Upper lobe of right lung (tissue), 1 donor: ENCODE data around the gene INAFM2. TPM values are rescaled to one million over a fixed set of nuclear protein-coding genes. Genes with fewer than 3 reads are reported as not detected.

Experiments
- ATAC-seq: fragments of 200-7000 bp; cut with Tn5 transposase; one replicate; pipeline ENCODE4 v1.9.1; 2020; ENCODE audit warnings: mild to moderate bottlenecking, moderate library complexity
- DNase-seq: peaks from one replicate; pipeline ENCODE4 v3.0.0-alpha.2; 2020
- H3K27ac ChIP-seq: fragments of 200-600 bp; one replicate; pipeline ENCODE4 v1.8.0; 2022
- H3K27me3 ChIP-seq: fragments of 200-600 bp; one replicate; pipeline ENCODE4 v1.8.0; 2022; ENCODE audit warnings: mild to moderate bottlenecking
- H3K36me3 ChIP-seq: fragments of 200-600 bp; one replicate; pipeline ENCODE4 v1.8.0; 2022
- H3K4me1 ChIP-seq: fragments of 200-600 bp; one replicate; pipeline ENCODE4 v1.8.0; 2022
- H3K4me3 ChIP-seq: fragments of 200-600 bp; one replicate; pipeline ENCODE4 v1.8.0; 2022; ENCODE audit warnings: mild to moderate bottlenecking
- H3K9me3 ChIP-seq: fragments of 200-600 bp; one replicate; pipeline ENCODE4 v1.8.0; 2022
- CTCF ChIP-seq: fragments of 200-600 bp; IDR thresholded peaks from one replicate; pipeline ENCODE4 v1.8.0; 2022; ENCODE audit warnings: antibody characterized with exemption
- intact Hi-C: fragments of 100-400 bp; cut with DNase I; formaldehyde crosslinking; loops from one replicate; pipeline ENCODE4 v1.11.0; 2022
- total RNA-seq: library from RNA; stranded (reverse); fragmentation: NEBNext Ultra II Directional; extraction: Animal tissue kit (Norgen Biotek cat#: 25700); gene quantifications from one replicate; pipeline ENCODE4 v1.2.1, GENCODE V29; 2021
- donor health status: DM: no; HTN: yes; CAD: no; lungs with severe emphysema.

Gene INAFM2
- total RNA-seq, 1 donor from 2014 or later, result 39.5 TPM

DNA sequence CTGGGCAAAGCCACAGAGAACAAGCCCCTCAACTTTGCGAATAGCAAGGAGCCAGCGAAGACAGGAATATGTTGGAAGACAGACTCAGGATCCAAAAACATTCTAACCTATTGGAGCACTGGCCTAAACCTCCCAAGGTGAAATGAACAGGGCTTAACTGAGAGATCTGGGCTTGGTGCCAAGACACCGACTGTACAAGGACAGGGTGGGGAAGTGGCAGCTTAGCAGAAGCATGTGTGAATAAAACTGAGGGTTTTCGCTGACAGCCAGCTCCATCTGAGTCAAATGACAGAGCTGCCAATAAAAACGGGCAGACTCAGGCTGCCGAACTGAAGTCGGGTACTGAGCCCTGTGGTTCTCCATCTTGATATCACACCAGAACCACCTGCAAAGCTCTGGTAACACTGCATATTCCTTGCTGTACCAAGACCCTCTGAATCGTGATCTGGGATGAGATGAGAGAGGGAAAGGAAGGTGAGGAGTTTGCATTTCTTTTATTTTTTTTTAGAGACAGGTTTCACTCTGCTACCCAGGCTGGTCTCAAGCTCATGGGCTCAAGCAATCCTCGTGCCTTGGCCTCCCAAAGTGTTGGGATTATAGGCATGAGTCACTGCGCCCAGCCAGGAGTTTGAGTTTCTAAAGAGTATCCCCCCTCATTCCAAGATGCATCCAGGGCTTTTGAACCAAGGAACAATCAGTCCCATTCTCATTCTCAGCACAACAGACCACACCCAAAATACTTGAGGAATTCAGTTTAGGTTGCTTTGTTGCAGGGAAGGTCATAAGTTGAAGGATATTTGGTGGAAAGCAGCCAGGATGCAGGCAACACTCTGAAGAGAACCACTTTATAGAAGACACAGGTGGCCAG is 9.7 kb upstream of the INAFM2 start:
- intact Hi-C loops, result no loop called here

GRCh38 chr15:40314723-40315276 is 8.7 kb upstream of the INAFM2 start:
- peaks cover 10% of the 10 kb centered on the region for H3K4me1 ChIP-seq
- H3K4me3 ChIP-seq, result no peak overlapping the region
- H3K9me3 ChIP-seq, result no peaks in the 10 kb centered on the region
- H3K27me3 ChIP-seq, result no peaks in the 10 kb centered on the region
- DNase-seq (peak; percentile 9), ATAC-seq (no peak)
- no peak overlapping the region for H3K27ac ChIP-seq
- no peaks in the 10 kb centered on the region for H3K36me3 ChIP-seq
- no peak for TF ChIP-seq CTCF
- intact Hi-C loops, result no loop called here

More for the DNA sequence above, 9.7 kb upstream of the INAFM2 start:
- H3K4me1 ChIP-seq, result peaks cover 20% of the 10 kb centered on the region
- TF ChIP-seq CTCF, result no peak
- DNase-seq (peak; percentile 77), ATAC-seq (peak; percentile 74)
- no peak overlapping the region for H3K4me3 ChIP-seq
- no peaks in the 10 kb centered on the region for H3K27me3 ChIP-seq
- no peaks in the 10 kb centered on the region for H3K9me3 ChIP-seq
- no peaks in the 10 kb centered on the region for H3K36me3 ChIP-seq
- H3K27ac ChIP-seq, result no peak overlapping the region

DNA sequence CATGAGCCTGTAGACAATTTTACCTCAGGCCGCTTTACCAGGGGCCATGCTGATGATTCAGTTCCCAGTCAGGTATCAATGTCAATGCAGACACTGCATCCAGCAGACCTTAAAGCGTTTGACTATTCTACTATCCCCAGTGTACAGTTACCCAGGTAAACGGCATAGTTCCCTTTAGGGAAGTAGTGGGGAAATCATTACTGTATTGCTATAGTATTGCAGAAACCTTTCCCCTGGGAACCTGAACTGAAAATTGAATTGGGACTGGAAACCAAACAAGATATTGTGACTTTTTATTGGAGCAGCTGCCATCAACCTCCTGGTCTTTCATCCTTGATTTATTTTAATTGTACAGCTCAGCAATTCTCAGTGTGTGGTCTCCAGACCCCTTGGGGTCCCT is 6.6 kb upstream of the INAFM2 start:
- ATAC-seq, result no peak
- Histone ChIP-seq H3K27ac (no peak overlapping the region), H3K4me3 (no peak overlapping the region), H3K9me3 (no peaks in the 10 kb centered on the region), H3K4me1 (peaks cover 10% of the 10 kb centered on the region), H3K27me3 (no peaks in the 10 kb centered on the region), H3K36me3 (no peaks in the 10 kb centered on the region)
- intact Hi-C loops, result no loop called here
- no peak for TF ChIP-seq CTCF
- no peak for DNase-seq

DNA sequence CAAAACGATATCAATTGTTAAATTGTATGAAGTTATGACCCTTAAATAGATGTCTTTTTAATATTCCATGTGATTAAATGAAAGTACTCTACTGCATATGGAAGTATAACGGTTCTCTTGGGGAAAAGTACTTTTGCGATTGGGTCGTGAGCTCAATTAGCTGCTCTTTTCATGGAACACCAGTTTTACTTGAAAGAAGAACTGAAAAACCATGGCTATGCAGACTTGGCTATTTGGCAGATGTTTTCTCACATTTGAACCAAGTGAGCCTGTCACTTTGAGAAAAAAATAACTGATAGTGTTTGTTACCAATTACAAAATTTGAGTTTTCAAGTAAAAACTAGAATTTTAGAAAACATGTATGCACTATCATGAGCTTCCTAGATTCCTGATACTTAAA is 5.9 kb upstream of the INAFM2 start:
- DNase-seq, result no peak
- TF ChIP-seq CTCF, result no peak
- ATAC-seq, result no peak
- no peaks in the 10 kb centered on the region for H3K27me3 ChIP-seq
- no peaks in the 10 kb centered on the region for H3K36me3 ChIP-seq
- intact Hi-C loops, result no loop called here
- no peak overlapping the region for H3K27ac ChIP-seq
- H3K4me3 ChIP-seq, result no peak overlapping the region
- no peaks in the 10 kb centered on the region for H3K9me3 ChIP-seq
- peaks cover 12% of the 10 kb centered on the region for H3K4me1 ChIP-seq

GRCh38 chr15:40320409-40320808 is 3.1 kb upstream of the INAFM2 start:
- intact Hi-C loops, result no loop called here
- H3K4me1 ChIP-seq, result peaks cover 11% of the 10 kb centered on the region
- H3K9me3 ChIP-seq, result no peaks in the 10 kb centered on the region
- no peak for TF ChIP-seq CTCF
- H3K27ac ChIP-seq, result no peak overlapping the region
- H3K4me3 ChIP-seq, result no peak overlapping the region
- H3K36me3 ChIP-seq, result no peaks in the 10 kb centered on the region
- no peak for ATAC-seq
- no peaks in the 10 kb centered on the region for H3K27me3 ChIP-seq
- DNase-seq, result no peak
